Measurements from ENCODE around the gene KCTD17. TPM values are rescaled to one million over a fixed set of nuclear protein-coding genes. Genes with fewer than 3 reads are reported as not detected.

Gene KCTD17
- total and polyA plus RNA-seq, 4 donors, result 2.0 to 5.2 (median 3.7) TPM

- TF ChIP-seq GABPA (IDR thresholded peaks at IDR 0.05 in 1 of 2, conservative IDR thresholded peaks at IDR 0.05 in 1 of 2), result no peak
- no peak for TF ChIP-seq MAX (IDR thresholded peaks at IDR 0.05)
- no peak for TF ChIP-seq TAF1 (conservative IDR thresholded peaks at IDR 0.05)
- TF ChIP-seq RXRA (IDR thresholded peaks at IDR 0.05), result no peak
- TF ChIP-seq EGR1 (IDR thresholded peaks at IDR 0.05; ENCODE audit: low read depth in 2 of 2), result no peak
- no peak for TF ChIP-seq ZBTB33 (IDR thresholded peaks at IDR 0.05)
These were observed 40.6 kb upstream of the KCTD17 start (continued) for GRCh38 chr22:37010976-37011375.

- no peak overlapping the region for H3K4me3 ChIP-seq (ENCODE audit: low read depth in 1 of 3, low read length in 3 of 3)
- H3K9ac ChIP-seq (ENCODE audit: low read depth in 1 of 2, low read length in 2 of 2), result no peak overlapping the region
- DNase-seq (ENCODE audit: low spot score), result no peak
- TF ChIP-seq EGR1 (IDR thresholded peaks at IDR 0.05; ENCODE audit: low read depth in 2 of 2), result no peak
- no peak for TF ChIP-seq YY1 (IDR thresholded peaks at IDR 0.05)
- no peak for TF ChIP-seq REST (IDR thresholded peaks at IDR 0.05)
- no peak for TF ChIP-seq MAX (IDR thresholded peaks at IDR 0.05)
- TF ChIP-seq TAF1 (conservative IDR thresholded peaks at IDR 0.05), result no peak
- peak overlapping the region; percentile 68 to 70 for H3K27ac ChIP-seq (ENCODE audit: low read depth in 1 of 2, low read length in 2 of 2)
- WGBS, result 95% methylated on average over 3 of the region's 3 CpGs
- H3K27me3 ChIP-seq (ENCODE audit: control insufficient read depth in 4 of 4, insufficient read depth in 4 of 4, low read length in 3 of 4), result no peaks in the 10 kb centered on the region
- H3K36me3 ChIP-seq (ENCODE audit: control insufficient read depth in 4 of 4, insufficient read depth in 3 of 4, low read depth in 1 of 4, low read length in 3 of 4), result peaks cover 0 to 5% (median 0%) of the 10 kb centered on the region in 4 donors
- no peaks in the 10 kb centered on the region for H3K9me3 ChIP-seq (ENCODE audit: control insufficient read depth in 4 of 4, low read length in 3 of 4)
- peaks cover 24 to 62% (median 45%) of the 10 kb centered on the region in 4 donors for H3K4me1 ChIP-seq (ENCODE audit: control insufficient read depth in 4 of 4, insufficient read depth in 4 of 4, low read length in 3 of 4)
These were observed 40.1 kb upstream of the KCTD17 start for GRCh38 chr22:37011472-37011871.

GRCh38 chr22:37012262-37012904, 39.2 kb upstream of the KCTD17 start:
- Histone ChIP-seq H3K27me3 (ENCODE audit: control insufficient read depth in 4 of 4, insufficient read depth in 4 of 4, low read length in 3 of 4) (no peaks in the 10 kb centered on the region), H3K9me3 (ENCODE audit: control insufficient read depth in 4 of 4, low read length in 3 of 4) (no peaks in the 10 kb centered on the region), H3K36me3 (ENCODE audit: control insufficient read depth in 4 of 4, insufficient read depth in 3 of 4, low read depth in 1 of 4, low read length in 3 of 4) (peaks cover 0 to 5% (median 0%) of the 10 kb centered on the region in 4 donors), H3K4me3 (ENCODE audit: low read depth in 1 of 3, low read length in 3 of 3) (no peak overlapping the region), H3K9ac (ENCODE audit: low read depth in 1 of 2, low read length in 2 of 2) (no peak overlapping the region), H3K4me1 (ENCODE audit: control insufficient read depth in 4 of 4, insufficient read depth in 4 of 4, low read length in 3 of 4) (peaks cover 26 to 71% (median 54%) of the 10 kb centered on the region in 4 donors), H3K27ac (ENCODE audit: low read depth in 1 of 2, low read length in 2 of 2) (peak overlapping the region; percentile 68 to 70)
- no peak for DNase-seq (ENCODE audit: low spot score)
- 39% methylated on average over 9 of the region's 9 CpGs for WGBS
- no peak for TF ChIP-seq ATF3 (IDR thresholded peaks at IDR 0.05)
- TF ChIP-seq HNF4A (conservative IDR thresholded peaks at IDR 0.05), result peak; percentile 87 to 93
- no peak for TF ChIP-seq GABPA (IDR thresholded peaks at IDR 0.05 in 1 of 2, conservative IDR thresholded peaks at IDR 0.05 in 1 of 2)
- peak in 1 of 2 donors; percentile 55 for TF ChIP-seq RAD21 (IDR thresholded peaks at IDR 0.05)
- peak; percentile 70 for TF ChIP-seq HNF4G (IDR thresholded peaks at IDR 0.05)
- TF ChIP-seq FOXA2 (IDR thresholded peaks at IDR 0.05), result no peak
- TF ChIP-seq FOXA1 (IDR thresholded peaks at IDR 0.05), result peak; percentile 3
- peak in 1 of 2 donors; percentile 60 for TF ChIP-seq JUND (IDR thresholded peaks at IDR 0.05)
- no peak for TF ChIP-seq REST (IDR thresholded peaks at IDR 0.05)
- TF ChIP-seq SP1 (IDR thresholded peaks at IDR 0.05), result peak; percentile 92
- TF ChIP-seq ZBTB33 (IDR thresholded peaks at IDR 0.05), result no peak
